Measurements from ENCODE around the gene TLL2.
"Not testable (repeated sequence)": the region's sequence is repeated elsewhere in the genome, so short reads cannot be mapped to it uniquely, and the experiment has no call there.

Gene TLL2

DNA sequence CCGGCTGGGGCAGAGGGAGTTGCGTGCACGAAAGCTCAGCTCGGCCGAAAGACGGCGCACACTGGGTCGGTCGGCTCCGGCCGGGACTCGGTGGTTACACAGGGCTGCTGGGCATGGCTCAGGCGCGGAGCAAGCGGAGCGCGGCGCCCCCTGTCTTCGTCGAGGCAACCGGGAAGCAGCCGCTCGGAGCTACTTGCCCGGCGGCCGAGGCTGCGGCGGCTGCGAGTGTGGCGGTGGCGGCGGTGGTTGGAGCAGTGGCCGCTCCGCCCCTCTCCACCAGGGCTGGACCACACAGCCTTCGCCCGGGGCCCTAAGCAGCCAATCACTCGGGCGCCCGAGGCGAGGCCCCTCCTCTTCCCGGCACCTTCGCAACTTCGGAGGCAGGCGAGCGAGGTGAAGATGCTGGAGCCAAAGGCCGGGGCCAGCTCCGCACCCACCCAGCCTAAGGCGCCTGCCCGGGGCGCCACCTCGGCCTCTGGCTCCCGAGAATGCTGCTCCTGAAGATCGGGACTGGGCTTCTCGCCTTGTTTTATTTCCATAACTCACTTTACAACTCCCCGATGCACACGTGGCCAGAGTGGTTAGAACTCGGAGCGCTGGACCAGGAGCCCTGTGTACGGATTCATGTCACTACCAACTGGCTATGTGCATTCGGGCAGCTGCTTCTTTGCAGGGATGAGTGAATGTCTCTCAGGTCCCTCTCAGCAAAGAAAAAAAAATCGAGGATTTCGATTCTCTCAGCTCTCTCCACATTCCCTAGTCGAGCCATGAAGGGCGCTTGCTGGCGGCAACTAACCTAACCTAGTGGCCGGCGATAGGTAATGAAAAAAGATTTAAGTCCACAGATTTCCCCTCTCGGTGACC is at the start of gene TLL2:
TSS of gene TLL2 (minus strand) at position 229 of the 864 bp plus-strand sequence. CDS start 241 bp downstream, outside the sequence.
- H3K4me1 ChIP-seq (ENCODE audit: insufficient read depth, low read length), result peaks cover 23% of the 10 kb centered on the region
- H3K36me3 ChIP-seq (ENCODE audit: insufficient read depth, low read length), result no peaks in the 10 kb centered on the region
- peak within 1 kb of the TSS; percentile 60 for H3K9ac ChIP-seq (ENCODE audit: low read depth, low read length)
- no peaks in the 10 kb centered on the region for H3K9me3 ChIP-seq (ENCODE audit: control insufficient read depth, insufficient read depth, low read length)

DNA sequence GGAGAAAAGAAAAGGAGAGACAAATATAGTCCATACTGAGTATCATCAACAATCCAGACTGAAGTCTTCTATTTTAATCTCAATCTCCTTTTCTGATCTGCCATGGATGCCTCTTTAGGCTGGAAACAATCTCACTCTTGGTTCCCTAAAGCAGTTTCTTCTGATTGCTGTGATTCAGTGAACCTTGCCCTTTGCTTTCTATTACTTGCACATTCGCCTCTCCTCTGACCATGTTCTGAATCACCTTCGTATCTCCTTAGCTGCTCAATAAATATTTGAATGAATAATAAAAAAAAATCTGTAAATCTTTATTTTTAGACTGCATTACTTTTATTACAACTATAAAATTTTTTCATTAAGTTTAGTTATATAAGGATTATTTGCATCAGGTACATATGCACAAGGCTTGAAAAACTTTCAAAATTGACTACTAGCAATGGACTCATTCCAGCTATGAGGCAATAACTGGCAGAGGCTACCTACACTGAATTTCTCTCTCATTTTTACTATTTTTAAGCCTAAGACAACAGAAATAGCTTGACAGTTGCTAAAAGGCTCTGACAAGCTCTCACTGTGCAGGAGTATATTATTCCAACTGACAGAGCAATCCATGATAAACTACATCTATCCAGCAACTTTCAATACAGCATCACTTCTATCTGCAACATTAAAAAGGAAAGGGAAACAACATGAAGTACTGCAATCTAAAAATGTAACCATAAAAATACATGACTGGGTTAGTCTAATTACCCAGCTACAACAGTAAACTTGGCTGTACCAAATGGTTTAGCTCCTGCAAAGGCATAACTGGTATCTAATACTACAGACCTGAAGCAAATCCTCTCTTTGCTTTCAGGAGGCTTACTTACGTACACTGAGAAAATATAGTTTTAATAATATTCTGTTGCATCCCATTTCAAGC is 47.5 kb upstream of the TLL2 start:
- H3K36me3 ChIP-seq (ENCODE audit: insufficient read depth, low read length), result peaks cover 14% of the 10 kb centered on the region
- H3K9me3 ChIP-seq (ENCODE audit: control insufficient read depth, insufficient read depth, low read length), result no peaks in the 10 kb centered on the region
- no peak overlapping the region for H3K9ac ChIP-seq (ENCODE audit: low read depth, low read length)
- H3K4me1 ChIP-seq (ENCODE audit: insufficient read depth, low read length), result no peaks in the 10 kb centered on the region

DNA sequence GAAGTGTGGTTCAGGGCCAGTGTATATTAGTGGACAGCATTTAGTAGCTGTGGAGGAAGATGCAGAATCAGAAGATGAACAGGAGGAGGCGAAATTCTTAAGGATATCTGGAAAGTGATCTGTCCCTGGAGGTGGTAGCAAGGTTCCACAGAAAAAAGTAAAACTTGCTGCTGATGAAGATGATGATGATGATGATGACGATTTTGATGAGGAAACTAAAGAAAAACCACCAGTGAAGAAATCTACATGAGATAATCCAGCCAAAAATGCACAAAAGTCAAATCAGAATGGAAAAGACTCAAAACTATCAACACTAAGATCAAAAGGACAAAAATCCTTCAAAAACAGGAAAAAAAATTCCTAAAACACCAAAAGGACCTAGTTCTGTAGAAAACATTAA is 46.8 kb upstream of the TLL2 start:
- H3K4me1 ChIP-seq (ENCODE audit: insufficient read depth, low read length), result no peaks in the 10 kb centered on the region
- no peaks in the 10 kb centered on the region for H3K9me3 ChIP-seq (ENCODE audit: control insufficient read depth, insufficient read depth, low read length)
- H3K36me3 ChIP-seq (ENCODE audit: insufficient read depth, low read length), result peaks cover 14% of the 10 kb centered on the region
- no peak overlapping the region for H3K9ac ChIP-seq (ENCODE audit: low read depth, low read length)

DNA sequence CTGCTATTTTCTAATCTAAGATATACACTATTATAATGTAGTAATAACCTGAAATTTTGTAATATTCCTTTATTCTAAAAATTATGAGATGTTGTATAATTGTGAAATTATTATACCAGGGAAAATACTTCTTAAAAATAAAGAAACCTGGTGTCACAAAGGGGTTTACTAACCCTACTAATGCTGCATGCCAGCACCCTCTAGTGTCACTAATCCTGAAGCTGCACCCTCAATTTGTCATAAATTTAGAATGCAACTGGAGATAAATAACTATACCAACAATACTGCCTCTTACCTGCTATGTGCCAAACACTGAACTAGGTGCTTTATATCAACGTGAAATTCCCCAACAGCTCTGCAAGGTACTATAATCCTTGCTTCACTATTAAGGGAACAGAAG is 42.3 kb upstream of the TLL2 start:
- Histone ChIP-seq H3K4me1 (ENCODE audit: insufficient read depth, low read length) (no peaks in the 10 kb centered on the region), H3K9me3 (ENCODE audit: control insufficient read depth, insufficient read depth, low read length) (no peaks in the 10 kb centered on the region), H3K9ac (ENCODE audit: low read depth, low read length) (no peak overlapping the region), H3K36me3 (ENCODE audit: insufficient read depth, low read length) (peaks cover 6% of the 10 kb centered on the region)

DNA sequence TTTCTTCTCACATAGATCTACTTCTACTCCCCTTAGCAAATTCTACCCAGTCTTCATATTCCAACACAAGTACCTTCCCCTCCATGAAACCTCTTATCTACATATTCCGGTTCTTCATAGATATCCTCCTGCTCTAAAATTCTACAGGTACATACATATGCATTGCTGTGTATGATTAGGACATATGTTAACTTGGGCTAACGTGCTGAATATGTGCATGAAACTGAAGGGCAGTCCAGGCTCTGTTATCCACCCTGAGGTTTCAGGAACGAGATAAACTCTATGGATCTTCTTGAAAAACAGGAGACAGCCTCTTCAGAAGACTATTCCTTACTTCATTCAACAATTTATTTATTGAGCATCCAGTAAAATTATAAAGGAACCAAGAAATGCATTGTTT is 41.6 kb upstream of the TLL2 start:
- no peaks in the 10 kb centered on the region for H3K4me1 ChIP-seq (ENCODE audit: insufficient read depth, low read length)
- H3K9ac ChIP-seq (ENCODE audit: low read depth, low read length), result no peak overlapping the region
- H3K9me3 ChIP-seq (ENCODE audit: control insufficient read depth, insufficient read depth, low read length), result no peaks in the 10 kb centered on the region
- peaks cover 3% of the 10 kb centered on the region for H3K36me3 ChIP-seq (ENCODE audit: insufficient read depth, low read length)

DNA sequence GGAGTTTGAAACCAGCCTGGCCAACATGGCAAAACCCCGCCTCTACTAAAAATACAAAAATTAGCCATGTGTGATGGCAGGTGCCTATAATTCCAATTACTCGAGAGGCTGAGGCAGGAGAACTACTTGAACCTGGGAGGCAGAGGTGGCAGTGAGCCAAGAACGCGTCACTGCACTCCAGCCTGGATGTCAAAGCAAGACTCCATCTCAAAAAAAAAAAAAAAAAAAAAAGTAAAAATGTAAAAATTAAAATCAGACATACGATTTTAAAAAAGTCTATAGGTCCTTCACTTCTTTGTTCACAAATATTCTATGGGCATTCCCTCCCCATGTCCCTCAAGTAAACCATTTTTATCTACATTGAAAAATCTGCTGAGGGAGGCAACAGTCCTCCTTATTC is 34.9 kb upstream of the TLL2 start:
- Histone ChIP-seq H3K36me3 (ENCODE audit: insufficient read depth, low read length) (peaks cover 17% of the 10 kb centered on the region), H3K9ac (ENCODE audit: low read depth, low read length) (no peak overlapping the region), H3K9me3 (ENCODE audit: control insufficient read depth, insufficient read depth, low read length) (no peaks in the 10 kb centered on the region), H3K4me1 (ENCODE audit: insufficient read depth, low read length) (no peaks in the 10 kb centered on the region)

DNA sequence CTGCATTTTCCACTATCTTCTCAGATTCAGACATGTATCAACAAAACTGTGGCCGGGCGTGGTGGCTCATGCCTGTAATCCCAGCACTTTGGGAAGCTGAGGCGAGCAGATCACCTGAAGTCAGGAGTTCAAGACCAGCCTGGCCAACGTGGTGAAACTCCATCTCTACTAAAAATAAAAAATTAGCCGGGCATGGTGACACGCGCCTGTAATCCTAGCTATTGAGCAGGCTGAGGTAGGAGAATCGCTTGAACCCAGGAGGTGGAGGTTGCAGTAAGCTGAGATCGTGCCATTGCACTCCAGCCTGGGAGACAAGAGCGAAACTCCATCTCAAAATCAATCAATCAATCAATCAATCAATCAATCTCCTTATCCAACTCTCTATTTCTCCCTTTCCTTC is 31.8 kb upstream of the TLL2 start:
- H3K9me3 ChIP-seq (ENCODE audit: control insufficient read depth, insufficient read depth, low read length); H3K9ac ChIP-seq (ENCODE audit: low read depth, low read length); H3K4me1 ChIP-seq (ENCODE audit: insufficient read depth, low read length): not testable (repeated sequence)
- H3K36me3 ChIP-seq (ENCODE audit: insufficient read depth, low read length), result peaks cover 20% of the 10 kb centered on the region

DNA sequence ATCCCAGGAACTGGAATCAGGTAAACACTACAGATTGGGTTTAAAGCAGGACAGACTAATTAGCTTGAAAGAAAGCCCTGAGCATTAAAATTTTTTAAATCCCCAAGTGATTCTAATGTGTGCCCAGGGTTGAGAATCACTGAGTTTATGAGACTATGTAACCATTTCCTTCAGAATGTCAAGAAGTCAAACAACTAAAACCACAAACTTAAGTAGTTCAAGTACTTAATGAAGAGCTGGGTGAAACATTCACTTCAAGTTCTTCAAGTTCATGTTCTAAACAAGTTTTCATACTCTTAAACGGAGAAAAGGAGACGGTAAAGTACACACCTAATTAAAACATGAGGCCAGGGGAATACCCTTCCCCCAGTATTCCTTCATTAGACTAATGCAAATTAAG is 28.2 kb upstream of the TLL2 start:
- Histone ChIP-seq H3K4me1 (ENCODE audit: insufficient read depth, low read length) (no peaks in the 10 kb centered on the region), H3K9me3 (ENCODE audit: control insufficient read depth, insufficient read depth, low read length) (no peaks in the 10 kb centered on the region; the same call in 1 of the 2 replicates), H3K36me3 (ENCODE audit: insufficient read depth, low read length) (peaks cover 11% of the 10 kb centered on the region), H3K9ac (ENCODE audit: low read depth, low read length) (no peak overlapping the region)

DNA sequence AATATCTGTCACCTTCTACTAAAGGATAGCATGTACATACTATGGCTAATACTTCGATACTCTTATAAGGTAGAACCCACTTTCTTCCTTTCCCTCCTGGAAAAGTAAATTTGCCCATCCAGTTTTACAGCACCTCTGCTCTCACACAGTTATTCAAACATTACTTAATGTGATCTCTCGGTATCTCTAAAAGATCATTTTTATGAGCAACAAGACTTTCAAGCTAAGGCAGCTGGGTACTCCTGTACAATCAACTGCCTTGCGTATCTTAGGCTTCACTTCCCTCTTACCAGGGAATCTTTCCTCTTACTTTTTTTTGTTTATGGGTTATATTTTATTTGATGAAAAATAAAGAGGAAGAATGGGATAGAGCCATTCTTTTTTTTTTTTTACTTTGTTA is 26.5 kb upstream of the TLL2 start:
- Histone ChIP-seq H3K36me3 (ENCODE audit: insufficient read depth, low read length) (peaks cover 11% of the 10 kb centered on the region), H3K9me3 (ENCODE audit: control insufficient read depth, insufficient read depth, low read length) (no peaks in the 10 kb centered on the region; the same call in 1 of the 2 replicates), H3K9ac (ENCODE audit: low read depth, low read length) (no peak overlapping the region), H3K4me1 (ENCODE audit: insufficient read depth, low read length) (no peaks in the 10 kb centered on the region)

DNA sequence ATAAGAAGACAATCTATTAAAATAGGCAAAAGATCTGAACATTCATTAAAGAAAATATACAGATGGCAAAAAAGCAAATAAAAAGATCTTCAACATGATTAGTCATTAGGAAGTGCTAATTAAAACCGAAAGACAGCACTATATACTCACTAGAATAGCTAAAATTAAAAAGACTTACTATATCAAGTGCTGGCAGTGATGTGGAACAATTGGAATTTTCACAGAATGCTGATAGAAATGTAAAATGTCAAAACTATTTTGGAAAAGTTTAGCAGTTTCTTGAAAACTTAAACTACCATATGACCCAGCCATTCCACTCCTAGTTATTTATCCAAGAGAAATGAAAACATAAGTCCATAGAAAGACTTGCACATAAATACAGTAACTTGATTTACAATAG is 25.0 kb upstream of the TLL2 start:
- Histone ChIP-seq H3K9ac (ENCODE audit: low read depth, low read length) (no peak overlapping the region), H3K4me1 (ENCODE audit: insufficient read depth, low read length) (no peaks in the 10 kb centered on the region), H3K9me3 (ENCODE audit: control insufficient read depth, insufficient read depth, low read length) (no peaks in the 10 kb centered on the region; the same call in 1 of the 2 replicates), H3K36me3 (ENCODE audit: insufficient read depth, low read length) (peaks cover 3% of the 10 kb centered on the region; the same call in 1 of the 2 replicates)

DNA sequence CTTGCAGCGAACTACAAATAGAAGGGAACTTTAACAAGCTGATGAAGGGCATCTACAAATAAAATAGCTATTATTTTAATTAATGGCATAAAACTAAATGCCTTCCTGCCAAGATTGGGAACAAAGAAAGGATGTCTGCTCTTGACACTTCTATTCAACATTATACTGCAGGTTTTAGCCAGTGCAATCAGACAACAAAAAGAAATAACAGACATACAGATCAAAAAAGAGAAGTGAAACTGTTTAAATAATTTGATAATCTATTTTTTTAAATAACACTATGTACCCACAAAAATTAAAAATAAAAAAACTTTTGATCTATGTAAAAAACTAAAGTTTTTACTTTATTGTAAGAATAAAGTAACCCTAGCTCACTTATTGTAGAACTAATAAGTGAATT is 22.4 kb upstream of the TLL2 start:
- no peaks in the 10 kb centered on the region for H3K4me1 ChIP-seq (ENCODE audit: insufficient read depth, low read length)
- no peaks in the 10 kb centered on the region; the same call in 1 of the 2 replicates for H3K9me3 ChIP-seq (ENCODE audit: control insufficient read depth, insufficient read depth, low read length)
- no peak overlapping the region for H3K9ac ChIP-seq (ENCODE audit: low read depth, low read length)
- H3K36me3 ChIP-seq (ENCODE audit: insufficient read depth, low read length), result no peaks in the 10 kb centered on the region

DNA sequence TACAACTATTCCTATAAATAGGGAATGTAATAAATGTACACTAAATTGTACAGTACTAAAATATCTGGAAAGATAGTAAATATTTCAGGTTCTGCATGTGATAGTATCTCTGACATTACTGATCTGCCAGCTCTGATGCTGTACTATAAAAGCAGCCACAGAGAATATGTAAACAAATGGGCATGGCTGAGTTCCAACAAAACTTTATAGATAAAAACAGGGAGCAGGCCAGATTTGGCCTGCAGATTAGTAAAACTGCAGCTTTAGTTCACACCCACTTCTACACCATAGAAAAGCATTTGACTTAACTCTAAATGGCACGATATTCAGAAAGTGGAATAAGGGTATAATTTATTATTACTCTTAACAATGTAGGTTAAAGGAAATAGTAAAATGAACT is 18.8 kb upstream of the TLL2 start:
- H3K36me3 ChIP-seq (ENCODE audit: insufficient read depth, low read length), result no peaks in the 10 kb centered on the region; the same call in 1 of the 2 replicates

DNA sequence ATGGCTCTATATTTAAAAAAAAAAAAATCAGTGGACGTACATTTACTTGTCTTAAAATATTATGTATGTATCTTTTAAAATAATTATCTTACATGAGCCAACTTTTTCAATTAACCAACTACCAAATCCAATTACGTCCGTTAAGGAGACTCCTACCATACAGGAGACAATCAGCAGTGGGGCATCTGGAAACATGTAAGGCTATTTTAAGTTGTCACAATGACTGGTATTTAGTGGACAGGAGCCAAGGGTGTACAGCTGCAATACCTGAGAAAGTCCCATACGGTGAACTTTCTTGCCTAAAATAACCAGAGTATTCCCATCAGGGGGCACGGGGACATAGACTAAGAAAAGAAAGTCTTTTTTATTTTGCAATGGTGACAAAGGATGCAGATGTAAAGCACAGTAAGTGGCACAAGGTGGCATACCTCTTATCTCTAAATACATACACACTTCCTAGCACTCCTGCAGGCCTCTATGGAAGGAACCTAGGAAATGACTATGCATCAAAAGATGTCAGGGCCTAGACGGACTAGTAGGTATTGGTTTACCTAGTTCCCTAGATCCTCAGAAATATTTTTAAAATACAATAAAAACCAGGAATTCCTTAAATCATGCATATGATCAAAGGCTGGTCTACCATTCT is 16.0 kb upstream of the TLL2 start:
- Histone ChIP-seq H3K9ac (ENCODE audit: low read depth, low read length) (no peak overlapping the region), H3K4me1 (ENCODE audit: insufficient read depth, low read length) (no peaks in the 10 kb centered on the region), H3K9me3 (ENCODE audit: control insufficient read depth, insufficient read depth, low read length) (no peaks in the 10 kb centered on the region), H3K36me3 (ENCODE audit: insufficient read depth, low read length) (no peaks in the 10 kb centered on the region; the same call in 1 of the 2 replicates)

More for the DNA sequence above, 18.8 kb upstream of the TLL2 start:
- H3K9ac ChIP-seq (ENCODE audit: low read depth, low read length), result no peak overlapping the region
- no peaks in the 10 kb centered on the region for H3K9me3 ChIP-seq (ENCODE audit: control insufficient read depth, insufficient read depth, low read length)
- no peaks in the 10 kb centered on the region for H3K4me1 ChIP-seq (ENCODE audit: insufficient read depth, low read length)

DNA sequence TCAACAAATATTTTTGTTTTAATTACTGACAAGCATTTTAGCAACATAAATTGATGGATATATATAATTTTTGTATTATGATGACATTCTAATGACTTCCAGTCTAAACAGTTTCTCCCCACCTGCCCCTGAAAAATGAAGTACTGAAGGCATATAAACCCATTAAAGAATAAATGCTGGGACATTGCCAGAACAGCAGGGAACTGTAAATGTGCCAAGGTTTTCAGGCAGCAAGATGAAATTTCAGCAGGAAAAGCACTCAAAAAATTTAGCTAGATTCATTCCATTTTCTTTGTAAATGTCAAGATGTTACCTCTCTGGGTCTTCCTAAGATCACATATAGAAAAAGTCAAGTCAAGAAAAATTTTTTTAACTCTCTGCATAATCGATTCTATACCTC is 11.0 kb upstream of the TLL2 start:
- Histone ChIP-seq H3K9me3 (ENCODE audit: control insufficient read depth, insufficient read depth, low read length) (no peaks in the 10 kb centered on the region), H3K36me3 (ENCODE audit: insufficient read depth, low read length) (no peaks in the 10 kb centered on the region; the same call in 1 of the 2 replicates)

More for the DNA sequence above, 11.0 kb upstream of the TLL2 start:
- Histone ChIP-seq H3K4me1 (ENCODE audit: insufficient read depth, low read length) (no peaks in the 10 kb centered on the region), H3K9ac (ENCODE audit: low read depth, low read length) (no peak overlapping the region)
